B cell (primary cell): ENCODE data around the gene TACC3.

Source experiments
- CTCF ChIP-seq: fragments of 200-600 bp; IDR thresholded peaks from one replicate; pipeline ENCODE4 v1.8.0; 2022; ENCODE audit warnings: antibody characterized with exemption, mild to moderate bottlenecking
- EZH2 ChIP-seq: IDR thresholded peaks from 2 replicates; pipeline ENCODE4 v1.6.1; 2012; ENCODE audit warnings: borderline replicate concordance, low read depth, mild to moderate bottlenecking, moderate library complexity, low read length; ENCODE audit not compliant: insufficient read depth, poor library complexity, severe bottlenecking

- TF ChIP-seq CTCF (no peak), EZH2 (no peak)
Observed at GRCh38 chr4:1747603-1747967, 26.3 kb downstream of the TACC3 start.
